Activated T-cell treated with anti-CD3 and anti-CD28 coated beads for 4 hours (primary cell): ENCODE results near the gene MFSD1.

Experiments
- DNase-seq: peaks from one replicate; pipeline ENCODE4 v3.0.0-alpha.2; 2020

The MFSD1 gene

GRCh38 chr3:158821847-158822246, 20.0 kb downstream of the MFSD1 start:
- no peak for DNase-seq

GRCh38 chr3:158823426-158823825, 21.6 kb downstream of the MFSD1 start:
- DNase-seq = no peak

GRCh38 chr3:158827773-158828172, 25.9 kb downstream of the MFSD1 start:
- no peak for DNase-seq

GRCh38 chr3:158830391-158830790, 28.5 kb downstream of the MFSD1 start:
- DNase-seq = no peak

- no peak for DNase-seq
Measured at GRCh38 chr3:158831861-158832260, 30.0 kb downstream of the MFSD1 start.

- DNase-seq = no peak
Measured at GRCh38 chr3:158835631-158836030, 33.8 kb downstream of the MFSD1 start.

GRCh38 chr3:158836312-158836711, 34.5 kb downstream of the MFSD1 start:
- DNase-seq = no peak

GRCh38 chr3:158837240-158837639, 35.4 kb downstream of the MFSD1 start:
- no peak for DNase-seq

- no peak for DNase-seq
Measured at GRCh38 chr3:158839966-158840365, 38.1 kb downstream of the MFSD1 start.

- DNase-seq = no peak
Measured at GRCh38 chr3:158841387-158841786, 39.5 kb downstream of the MFSD1 start.

- no peak for DNase-seq
Measured at GRCh38 chr3:158842976-158843375, 41.1 kb downstream of the MFSD1 start.

- peak; percentile 14 for DNase-seq
Measured at GRCh38 chr3:158845765-158846350, 44.0 kb downstream of the MFSD1 start.

- DNase-seq = no peak
Measured at GRCh38 chr3:158846803-158847451, 45.1 kb downstream of the MFSD1 start.

- DNase-seq = no peak
Measured at GRCh38 chr3:158847452-158847821, 45.6 kb downstream of the MFSD1 start.

- no peak for DNase-seq
Measured at GRCh38 chr3:158847885-158848284, 46.0 kb downstream of the MFSD1 start.

- DNase-seq = no peak
Measured at GRCh38 chr3:158849757-158850156, 47.9 kb downstream of the MFSD1 start.

- DNase-seq = no peak
Measured at GRCh38 chr3:158859362-158859761, 57.5 kb downstream of the MFSD1 start.

- DNase-seq = no peak
Measured at GRCh38 chr3:158863247-158863646, 61.4 kb downstream of the MFSD1 start.

GRCh38 chr3:158864492-158864891, 62.6 kb downstream of the MFSD1 start:
- DNase-seq = no peak

GRCh38 chr3:158875700-158876099, 73.8 kb downstream of the MFSD1 start:
- no peak for DNase-seq
